ENCODE measurements around the gene TBCCD1. TPM values are rescaled to one million over a fixed set of nuclear protein-coding genes. Genes with fewer than 3 reads are reported as not detected.
A peak's percentile ranks its signal among the peaks of the same experiment; 100 is the strongest.

Gene TBCCD1
- total RNA-seq, 3 donors from 2014 or later = 11.0 to 13.4 (median 12.6) TPM

DNA sequence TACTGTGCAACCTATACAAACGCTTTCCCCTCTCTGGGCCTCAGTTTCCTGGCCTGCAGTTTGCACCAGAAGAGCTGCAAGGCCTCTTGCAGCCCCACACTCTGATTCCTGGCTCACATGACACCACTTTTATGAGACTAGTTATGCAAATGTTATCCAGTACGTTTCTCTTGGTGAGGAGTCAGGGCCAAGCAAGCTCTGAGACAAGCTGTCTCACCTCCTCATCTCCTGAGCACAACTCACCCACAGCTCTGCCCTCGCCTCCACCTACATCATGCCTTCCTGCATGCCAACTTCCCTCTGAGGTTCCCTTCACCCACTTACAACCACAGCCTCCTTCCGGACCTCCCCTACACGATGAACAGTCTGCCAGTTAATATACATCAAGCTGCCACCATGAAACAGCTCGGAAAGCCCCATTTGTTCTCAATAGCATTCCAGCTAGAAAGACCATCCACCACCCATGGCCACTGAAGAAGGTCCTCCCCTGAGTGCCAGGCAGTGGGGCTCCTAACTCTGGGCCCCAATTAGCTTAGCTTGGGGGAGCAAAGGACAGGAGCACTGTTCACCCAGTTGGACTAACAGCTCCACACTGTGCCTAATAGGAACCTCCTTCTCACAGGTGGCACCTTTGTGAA lies 48.0 kb downstream of the TBCCD1 start:
- ATAC-seq = peak; percentile 75
- peak in 1 of 3 donors; percentile 60 for DNase-seq
- Histone ChIP-seq H3K4me1 (ENCODE audit: low read depth) (no peaks in the 10 kb centered on the region), H3K9me3 (no peaks in the 10 kb centered on the region), H3K4me3 (no peak overlapping the region), H3K36me3 (ENCODE audit: low read depth) (no peaks in the 10 kb centered on the region)
- intact Hi-C loops (cut with DNase I, micrococcal nuclease) = no loop called here
- TF ChIP-seq, protein P1, sequence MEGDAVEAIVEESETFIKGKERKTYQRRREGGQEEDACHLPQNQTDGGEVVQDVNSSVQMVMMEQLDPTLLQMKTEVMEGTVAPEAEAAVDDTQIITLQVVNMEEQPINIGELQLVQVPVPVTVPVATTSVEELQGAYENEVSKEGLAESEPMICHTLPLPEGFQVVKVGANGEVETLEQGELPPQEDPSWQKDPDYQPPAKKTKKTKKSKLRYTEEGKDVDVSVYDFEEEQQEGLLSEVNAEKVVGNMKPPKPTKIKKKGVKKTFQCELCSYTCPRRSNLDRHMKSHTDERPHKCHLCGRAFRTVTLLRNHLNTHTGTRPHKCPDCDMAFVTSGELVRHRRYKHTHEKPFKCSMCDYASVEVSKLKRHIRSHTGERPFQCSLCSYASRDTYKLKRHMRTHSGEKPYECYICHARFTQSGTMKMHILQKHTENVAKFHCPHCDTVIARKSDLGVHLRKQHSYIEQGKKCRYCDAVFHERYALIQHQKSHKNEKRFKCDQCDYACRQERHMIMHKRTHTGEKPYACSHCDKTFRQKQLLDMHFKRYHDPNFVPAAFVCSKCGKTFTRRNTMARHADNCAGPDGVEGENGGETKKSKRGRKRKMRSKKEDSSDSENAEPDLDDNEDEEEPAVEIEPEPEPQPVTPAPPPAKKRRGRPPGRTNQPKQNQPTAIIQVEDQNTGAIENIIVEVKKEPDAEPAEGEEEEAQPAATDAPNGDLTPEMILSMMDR (IDR thresholded peaks at IDR 0.05) = no peak

DNA sequence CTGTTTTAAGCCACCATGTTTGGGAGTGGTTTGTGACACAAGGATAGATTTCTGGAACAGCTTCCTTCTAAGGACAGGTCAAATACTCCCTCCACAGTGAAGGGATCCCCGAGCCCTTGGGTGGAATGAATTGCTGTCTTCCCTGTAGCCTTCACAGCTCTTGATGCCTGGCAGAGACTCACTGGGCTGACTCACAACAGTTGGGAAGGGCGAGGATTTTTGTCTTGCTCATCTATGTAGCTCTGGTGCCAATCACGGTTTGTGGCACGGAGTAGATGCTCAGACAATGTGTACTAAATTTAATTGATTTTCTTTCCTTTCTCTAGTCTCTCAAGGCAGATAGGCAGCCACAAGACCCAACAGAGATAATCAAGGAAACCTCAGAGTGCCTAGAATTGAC lies 49.9 kb downstream of the TBCCD1 start:
- ATAC-seq = no peak
- no peaks in the 10 kb centered on the region for H3K4me1 ChIP-seq (ENCODE audit: low read depth)
- TF ChIP-seq, protein P1 (IDR thresholded peaks at IDR 0.05) = no peak

DNA sequence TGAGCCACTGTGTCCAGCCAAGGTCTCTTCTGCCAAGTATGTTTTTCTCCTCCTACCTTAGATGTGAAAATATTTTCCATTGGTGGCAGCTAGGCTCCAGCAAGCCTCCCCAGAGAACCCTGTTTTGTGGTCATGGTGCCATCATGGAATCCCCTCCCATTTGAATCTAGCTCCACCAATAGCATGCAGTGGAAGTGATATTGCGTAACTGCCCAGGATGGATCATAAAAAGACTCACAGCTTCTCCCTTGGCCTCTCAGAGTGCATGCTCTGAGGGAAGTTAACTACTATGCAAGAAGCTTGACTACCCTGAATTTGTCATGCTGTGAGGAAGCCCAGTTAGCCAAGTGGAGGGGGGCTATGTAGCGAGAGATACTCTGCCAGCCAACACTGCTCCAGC lies 50.5 kb downstream of the TBCCD1 start:
- intact Hi-C loops (cut with DNase I, micrococcal nuclease) = no loop called here
- no peaks in the 10 kb centered on the region for H3K9me3 ChIP-seq
- H3K4me1 ChIP-seq (ENCODE audit: low read depth) = no peaks in the 10 kb centered on the region
- H3K36me3 ChIP-seq (ENCODE audit: low read depth) = no peaks in the 10 kb centered on the region
- H3K4me3 ChIP-seq = no peak overlapping the region
- TF ChIP-seq, protein P1 (IDR thresholded peaks at IDR 0.05) = no peak
- DNase-seq (no peak), ATAC-seq (no peak)

More for the DNA sequence above, 49.9 kb downstream of the TBCCD1 start:
- DNase-seq = no peak
- Histone ChIP-seq H3K4me3 (no peak overlapping the region), H3K9me3 (no peaks in the 10 kb centered on the region), H3K36me3 (ENCODE audit: low read depth) (no peaks in the 10 kb centered on the region)
- intact Hi-C loops (cut with DNase I, micrococcal nuclease) = no loop called here

DNA sequence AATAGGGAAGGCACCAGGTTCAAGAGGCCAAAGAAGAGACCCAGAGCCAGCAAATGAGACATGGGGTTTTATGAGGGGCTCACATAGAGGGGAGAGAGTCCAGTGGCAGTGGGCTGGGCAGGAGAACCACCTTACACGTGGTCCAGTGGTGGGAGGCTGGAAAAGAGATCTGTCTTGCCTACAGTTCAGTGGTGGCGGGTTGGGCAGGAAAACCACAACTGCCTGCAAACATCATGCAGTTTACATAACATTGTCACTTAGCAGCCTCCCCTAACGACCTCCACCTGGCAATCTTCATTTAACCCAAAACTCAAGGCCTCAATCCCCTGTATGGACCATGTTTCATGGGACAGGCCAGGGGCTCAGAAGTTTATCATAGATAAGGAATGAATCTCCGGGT lies 52.0 kb downstream of the TBCCD1 start:
- Histone ChIP-seq H3K4me3 (no peak overlapping the region), H3K9me3 (no peaks in the 10 kb centered on the region), H3K4me1 (ENCODE audit: low read depth) (no peaks in the 10 kb centered on the region), H3K36me3 (ENCODE audit: low read depth) (no peaks in the 10 kb centered on the region)
- TF ChIP-seq, protein P1 (IDR thresholded peaks at IDR 0.05) = no peak
- ATAC-seq (peak; percentile 38), DNase-seq (no peak)
- intact Hi-C loops (cut with DNase I, micrococcal nuclease) = no loop called here

DNA sequence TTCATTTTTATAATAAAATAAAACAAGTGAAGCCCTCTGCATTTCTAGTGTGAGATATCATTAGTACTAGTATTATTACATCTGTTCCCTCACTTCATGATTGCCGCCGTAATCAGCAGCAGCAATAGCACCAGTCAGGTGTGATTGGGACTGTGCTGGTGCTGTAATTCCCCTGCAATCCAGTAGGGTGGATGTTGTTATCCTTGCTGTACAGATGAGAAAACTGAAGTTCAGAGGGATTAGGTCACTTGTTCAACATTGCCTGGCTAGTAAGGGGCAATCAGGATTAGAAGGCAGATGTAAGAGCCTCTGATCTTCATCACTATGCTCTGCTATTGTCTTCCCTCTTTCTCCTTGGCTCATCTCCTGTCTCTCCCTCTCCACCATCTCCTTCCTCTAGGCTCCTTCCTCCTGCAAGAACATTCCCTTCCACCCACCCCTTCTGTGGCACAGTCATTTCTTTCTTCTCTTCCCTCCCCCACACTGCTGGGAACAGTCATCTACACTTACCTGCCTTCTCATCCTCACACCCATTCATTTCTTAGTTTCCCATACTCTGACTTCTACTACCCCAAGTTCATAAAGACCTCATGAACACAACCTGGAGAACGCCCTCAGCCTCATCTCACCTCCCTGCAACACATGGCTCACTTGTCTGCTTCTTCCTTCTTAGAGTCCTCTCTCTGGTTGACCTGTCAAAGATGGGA lies 52.7 kb downstream of the TBCCD1 start:
- DNase-seq = peak in 1 of 3 donors; percentile 20
- Histone ChIP-seq H3K9me3 (no peaks in the 10 kb centered on the region), H3K36me3 (ENCODE audit: low read depth) (no peaks in the 10 kb centered on the region), H3K4me3 (no peak overlapping the region), H3K4me1 (ENCODE audit: low read depth) (no peaks in the 10 kb centered on the region)
- intact Hi-C loops (cut with DNase I, micrococcal nuclease) = no loop called here
- TF ChIP-seq, protein P1 (IDR thresholded peaks at IDR 0.05) = peak; percentile 26
- ATAC-seq = peak; percentile 47

All from mucosa of descending colon (tissue), 3 donors.